ENCODE data around the gene NAV2.

NAV2 gene

GRCh38 chr11:20010156-20010850 lies 297.7 kb downstream of the NAV2 start:
- no peak for DNase-seq

- no peak for DNase-seq
Measured at GRCh38 chr11:20010851-20011225, 298.2 kb downstream of the NAV2 start.

- no peak for DNase-seq
Measured at GRCh38 chr11:20011307-20011951, 298.8 kb downstream of the NAV2 start.

DNA sequence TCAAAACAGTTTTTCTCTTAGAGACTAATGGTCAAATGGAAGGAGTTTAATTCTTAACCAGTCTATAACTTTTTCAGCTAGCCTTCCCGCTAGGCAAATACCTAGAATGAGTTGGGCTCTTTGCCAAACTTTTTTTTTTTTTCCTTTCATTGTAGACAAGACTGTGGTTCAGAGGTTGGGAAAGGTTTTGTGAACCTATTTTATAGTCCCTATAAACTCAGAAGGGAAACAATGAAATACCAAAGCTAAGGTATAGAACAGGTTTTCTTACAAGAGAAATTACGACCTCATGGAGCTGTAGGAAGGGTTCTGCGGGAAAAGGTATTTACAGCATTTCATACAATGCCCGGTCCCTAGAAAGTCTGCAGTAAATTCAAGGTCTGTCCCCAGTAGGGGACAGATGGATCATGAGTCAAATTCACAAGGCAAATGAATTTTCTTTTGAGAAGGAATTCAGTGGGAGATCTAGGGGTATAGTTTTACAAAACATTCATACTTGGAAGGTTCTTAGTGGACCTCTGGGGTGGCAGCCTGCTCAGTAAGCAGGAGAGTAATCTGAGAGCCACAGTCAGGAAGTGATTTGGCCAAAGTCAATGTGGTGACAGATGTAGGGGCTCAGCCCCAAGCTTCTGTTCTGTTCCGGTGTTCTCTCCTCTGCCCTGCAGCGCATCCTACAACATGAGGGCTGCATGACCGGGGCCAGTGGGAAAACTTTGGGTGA lies 300.9 kb downstream of the NAV2 start:
- peak in 1 of 4 experiments; percentile 1 for DNase-seq

GRCh38 chr11:20014067-20014402 lies 301.4 kb downstream of the NAV2 start:
- no peak for DNase-seq

DNA sequence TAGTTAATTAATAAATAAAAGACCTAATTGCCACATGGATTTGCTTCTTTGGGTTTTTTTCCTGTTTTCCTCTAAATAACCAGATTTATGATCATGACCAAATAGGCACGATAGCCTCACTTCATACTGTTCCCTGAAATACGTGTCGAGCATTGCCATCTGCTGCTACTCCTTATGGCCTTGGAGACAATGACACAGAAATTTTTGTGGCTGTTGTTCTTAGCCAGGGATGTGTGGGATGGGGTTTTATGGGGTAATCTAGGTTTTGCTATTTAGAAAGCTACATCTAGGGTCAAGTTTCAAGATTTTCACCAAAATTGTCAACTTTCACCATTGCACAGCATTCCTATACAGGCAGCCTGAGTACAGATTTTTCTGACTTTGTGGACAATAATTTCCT lies 302.5 kb downstream of the NAV2 start:
- no peak for DNase-seq

DNA sequence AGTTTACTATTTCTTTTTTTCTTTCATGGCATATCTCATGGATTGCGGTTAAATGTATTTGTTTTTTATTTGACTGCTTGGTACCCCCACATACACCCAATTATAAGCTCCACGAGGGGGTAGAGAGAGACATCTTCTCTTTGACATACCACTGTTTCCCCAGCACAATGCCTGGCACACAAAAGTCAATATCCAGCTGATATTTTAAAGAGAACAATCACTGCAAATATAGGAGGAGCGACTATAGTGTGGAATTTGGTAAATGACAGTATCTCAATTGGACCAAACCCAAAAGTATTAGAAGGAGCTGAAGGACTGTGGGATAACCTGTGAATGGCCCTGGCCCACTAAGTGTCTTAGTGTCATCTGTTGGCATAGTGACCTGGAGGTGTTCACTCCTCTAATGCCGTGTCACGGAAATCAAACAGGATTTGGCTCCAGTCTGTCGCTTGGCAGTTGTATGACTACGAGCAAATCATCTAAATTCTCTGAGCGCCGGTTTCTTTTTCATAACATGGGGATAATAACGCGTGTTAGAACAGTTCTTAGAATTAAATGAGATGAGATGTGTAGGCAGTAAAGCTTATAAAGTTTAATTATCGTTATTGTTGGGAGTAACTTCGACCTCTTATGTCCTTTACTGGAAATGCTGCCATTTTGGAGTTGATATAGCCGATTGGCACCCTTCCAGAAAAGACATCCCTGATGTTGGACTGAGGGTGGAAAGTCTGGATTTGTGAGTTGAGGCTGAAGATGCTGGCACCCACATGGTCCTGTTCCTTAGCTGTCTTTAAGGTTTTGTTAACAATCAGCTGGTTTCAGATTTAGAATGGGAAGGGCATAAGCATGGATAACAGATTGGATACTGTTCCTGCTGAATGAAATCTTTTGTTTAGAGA lies 303.1 kb downstream of the NAV2 start:
- DNase-seq, result no peak

DNA sequence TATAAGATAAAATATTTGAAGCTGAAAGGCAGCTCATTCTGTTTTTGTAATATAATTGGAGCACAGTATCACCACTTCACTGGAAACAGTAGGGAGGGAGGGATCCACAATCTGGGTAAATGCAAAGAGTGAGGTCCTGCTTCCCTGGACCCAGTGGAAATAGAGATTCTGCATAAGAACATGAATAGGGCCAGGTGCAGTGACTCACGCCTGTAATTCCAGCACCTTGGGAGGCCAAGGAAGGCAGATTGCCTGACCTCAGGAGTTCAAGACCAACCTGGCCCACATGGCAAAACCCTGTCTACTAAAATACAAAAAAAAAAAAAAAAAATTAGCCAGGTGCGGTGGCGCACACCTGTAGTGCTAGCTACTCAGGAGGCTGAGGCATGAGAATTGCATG lies 303.9 kb downstream of the NAV2 start:
- DNase-seq, result no peak

- no peak for DNase-seq
Measured at GRCh38 chr11:20017320-20017719, 304.7 kb downstream of the NAV2 start.

DNA sequence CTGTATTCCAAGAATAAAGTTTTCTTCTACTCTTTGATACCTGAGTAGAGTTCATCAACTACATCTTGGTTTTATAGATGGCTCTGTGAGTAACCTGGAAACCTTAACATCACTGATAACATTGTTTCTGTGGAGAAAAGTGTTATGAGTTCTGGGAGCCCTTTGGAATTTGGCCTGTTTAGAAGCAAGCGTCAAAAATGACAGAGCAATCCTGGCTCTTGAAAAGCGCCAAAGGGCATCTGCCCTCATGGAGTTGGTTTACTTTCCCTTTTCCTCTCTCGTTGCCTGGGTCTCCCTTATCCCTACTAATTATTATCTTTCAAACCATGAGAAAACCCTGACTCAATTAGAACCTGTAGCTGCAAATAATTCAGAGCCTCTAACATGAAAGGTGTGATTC lies 307.6 kb downstream of the NAV2 start:
- DNase-seq, result no peak

GRCh38 chr11:20020716-20021115 lies 308.1 kb downstream of the NAV2 start:
- no peak for DNase-seq

DNA sequence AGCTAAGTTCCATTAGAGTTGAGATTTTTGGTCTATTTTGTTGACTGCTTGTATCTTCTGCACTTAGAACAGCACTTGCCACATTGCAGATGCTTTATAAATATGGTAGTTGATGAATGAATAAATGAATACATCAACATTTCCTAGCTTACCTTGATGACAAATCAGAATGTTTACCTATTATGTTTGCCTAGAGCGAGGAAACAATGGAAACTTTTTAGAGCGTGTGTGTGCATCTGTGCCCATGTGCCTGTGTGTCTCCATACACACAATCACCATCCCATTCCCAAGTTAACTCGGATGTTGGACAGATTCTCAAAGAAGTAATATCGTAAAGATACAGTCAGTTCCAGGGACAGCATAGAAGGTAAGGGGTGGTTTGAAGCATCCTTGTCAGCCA lies 308.6 kb downstream of the NAV2 start:
- DNase-seq, result no peak

GRCh38 chr11:20021771-20022362 lies 309.2 kb downstream of the NAV2 start:
- no peak for DNase-seq

GRCh38 chr11:20022363-20023081 lies 309.9 kb downstream of the NAV2 start:
- DNase-seq, result no peak

GRCh38 chr11:20023082-20023426 lies 310.4 kb downstream of the NAV2 start:
- DNase-seq, result no peak

DNA sequence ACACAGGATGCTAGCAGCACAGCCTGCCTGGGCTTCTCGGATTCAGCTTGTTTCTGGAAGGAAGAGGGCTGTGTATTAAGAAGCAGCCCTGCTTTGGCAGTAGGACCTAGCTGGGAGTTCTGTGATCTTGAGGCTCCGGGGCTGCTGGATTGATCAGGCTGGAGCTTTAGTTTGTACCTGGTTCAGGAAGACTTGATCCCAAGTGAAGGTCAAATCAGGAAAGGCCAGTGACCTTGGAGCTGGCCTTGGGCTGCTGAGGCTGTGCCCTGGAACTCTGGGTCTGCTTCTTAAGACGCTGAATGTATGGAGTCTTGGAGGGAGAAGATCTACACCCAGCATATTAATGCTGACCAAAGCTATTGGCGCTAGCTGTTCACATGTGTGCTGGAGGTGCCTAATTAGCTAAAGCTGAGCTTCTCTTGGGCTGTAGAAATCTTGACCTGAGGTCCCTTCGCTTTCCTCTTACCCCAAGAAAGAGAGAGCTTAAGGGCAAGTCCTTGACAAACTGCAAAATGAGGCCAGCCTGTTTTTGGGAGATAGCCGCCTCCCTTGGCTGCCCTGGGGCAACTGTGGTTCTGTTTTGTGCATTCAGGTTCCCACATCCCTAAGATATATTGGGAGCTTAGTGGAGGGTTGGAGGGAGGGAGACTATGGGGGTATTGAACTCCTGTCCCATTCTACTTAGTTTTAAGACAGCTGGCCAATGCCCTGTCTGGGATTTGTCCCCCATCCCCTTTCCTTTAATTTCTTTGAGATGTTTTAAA lies 311.7 kb downstream of the NAV2 start:
- DNase-seq, result no peak

- DNase-seq, result no peak
Measured at GRCh38 chr11:20025332-20025840, 312.7 kb downstream of the NAV2 start.

GRCh38 chr11:20026629-20027555 lies 314.3 kb downstream of the NAV2 start:
- no peak for DNase-seq

DNA sequence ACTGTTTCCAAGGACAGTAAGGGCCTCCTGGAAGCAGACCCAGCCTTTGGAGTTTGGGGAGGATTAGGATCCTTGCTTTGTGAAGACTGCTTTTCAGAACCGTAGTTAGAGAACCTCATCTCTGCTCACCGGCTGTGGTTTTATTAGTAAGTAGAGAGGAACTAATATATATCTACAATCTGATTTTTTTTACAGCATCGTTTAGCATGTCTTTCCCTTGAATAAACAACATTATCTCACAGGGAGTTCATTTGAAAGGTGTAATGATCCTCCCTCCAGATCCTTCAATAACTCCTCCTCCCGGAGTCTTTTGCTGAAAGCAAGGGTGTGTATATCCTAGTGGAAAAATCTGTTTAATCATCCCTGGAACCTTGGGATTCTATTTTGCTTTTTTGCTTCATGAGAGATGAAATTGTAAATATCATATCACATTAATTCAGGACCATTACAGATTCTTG lies 314.9 kb downstream of the NAV2 start:
- no peak for DNase-seq

GRCh38 chr11:20029193-20029592 lies 316.6 kb downstream of the NAV2 start:
- DNase-seq, result no peak

All from activated naive CD4-positive, alpha-beta T cell (primary cell).